ENCODE results near the gene OR8B3.

The OR8B3 gene

DNA sequence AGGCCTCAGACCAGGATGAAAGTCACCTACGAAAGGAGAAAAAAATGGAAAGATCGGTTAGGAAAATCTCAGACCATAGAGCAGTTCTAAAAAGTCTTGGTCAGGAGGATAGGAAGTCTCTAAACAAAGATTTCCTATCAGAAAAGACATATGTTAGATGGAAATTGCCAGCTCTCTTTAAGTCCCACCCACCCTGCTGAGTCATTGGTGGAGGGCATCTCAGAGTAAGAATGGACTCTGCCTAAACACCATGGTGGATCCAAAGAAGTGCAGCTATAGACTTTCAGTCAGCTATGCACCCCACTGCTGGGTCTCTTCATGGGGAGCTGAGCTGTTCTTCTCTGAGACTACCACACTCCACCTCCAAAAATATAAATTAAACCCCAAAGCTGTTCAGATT is 18.2 kb downstream of the OR8B3 start:
- no peak for TF ChIP-seq CTCF (IDR thresholded peaks at IDR 0.05; ENCODE audit: control insufficient read depth, insufficient read depth, low read depth, low read length, missing control alignments)
- no peak overlapping the region for H3K4me3 ChIP-seq (ENCODE audit: control insufficient read depth, low read depth, low read length)
- no peak for DNase-seq (ENCODE audit: low read depth)

- H3K4me3 ChIP-seq (ENCODE audit: control insufficient read depth, low read depth, low read length) = no peak overlapping the region
- no peak for TF ChIP-seq CTCF (IDR thresholded peaks at IDR 0.05; ENCODE audit: control insufficient read depth, insufficient read depth, low read depth, low read length, missing control alignments)
- DNase-seq (ENCODE audit: low read depth) = no peak
Observed at GRCh38 chr11:124376280-124376679, 22.5 kb downstream of the OR8B3 start.

DNA sequence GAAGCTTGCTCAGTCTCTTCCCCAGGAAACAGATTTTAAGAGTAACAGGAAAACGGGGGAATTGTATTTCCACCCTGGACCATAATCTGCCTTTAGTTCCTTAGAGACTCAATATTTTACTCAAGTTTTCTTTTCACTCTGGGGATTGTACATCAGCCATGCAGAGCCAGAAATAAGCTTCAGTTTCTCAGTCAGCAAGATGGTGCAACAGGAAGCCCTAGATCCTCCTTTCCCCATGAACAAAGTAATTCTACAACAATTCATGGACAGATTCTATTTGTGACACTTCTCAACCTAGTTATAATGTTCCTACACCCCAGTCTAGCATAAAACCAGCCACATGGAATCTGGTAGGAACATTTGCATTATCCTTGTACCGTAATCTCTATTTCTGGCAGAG is 39.3 kb downstream of the OR8B3 start:
- no peak overlapping the region for H3K4me3 ChIP-seq (ENCODE audit: control insufficient read depth, low read depth, low read length)
- TF ChIP-seq CTCF (IDR thresholded peaks at IDR 0.05; ENCODE audit: control insufficient read depth, insufficient read depth, low read depth, low read length, missing control alignments) = no peak
- DNase-seq (ENCODE audit: low read depth) = no peak

GRCh38 chr11:124346311-124346955 is 52.4 kb downstream of the OR8B3 start:
- no peak for TF ChIP-seq CTCF (IDR thresholded peaks at IDR 0.05; ENCODE audit: control insufficient read depth, insufficient read depth, low read depth, low read length, missing control alignments)
- no peak for DNase-seq (ENCODE audit: low read depth)
- no peak overlapping the region for H3K4me3 ChIP-seq (ENCODE audit: control insufficient read depth, low read depth, low read length)
